Measurements from ENCODE around the gene MDH1B. TPM values are rescaled to one million over a fixed set of nuclear protein-coding genes. Genes with fewer than 3 reads are reported as not detected.

The MDH1B gene
- total RNA-seq, 1 donor from 2014 or later, result 3.3 TPM

DNA sequence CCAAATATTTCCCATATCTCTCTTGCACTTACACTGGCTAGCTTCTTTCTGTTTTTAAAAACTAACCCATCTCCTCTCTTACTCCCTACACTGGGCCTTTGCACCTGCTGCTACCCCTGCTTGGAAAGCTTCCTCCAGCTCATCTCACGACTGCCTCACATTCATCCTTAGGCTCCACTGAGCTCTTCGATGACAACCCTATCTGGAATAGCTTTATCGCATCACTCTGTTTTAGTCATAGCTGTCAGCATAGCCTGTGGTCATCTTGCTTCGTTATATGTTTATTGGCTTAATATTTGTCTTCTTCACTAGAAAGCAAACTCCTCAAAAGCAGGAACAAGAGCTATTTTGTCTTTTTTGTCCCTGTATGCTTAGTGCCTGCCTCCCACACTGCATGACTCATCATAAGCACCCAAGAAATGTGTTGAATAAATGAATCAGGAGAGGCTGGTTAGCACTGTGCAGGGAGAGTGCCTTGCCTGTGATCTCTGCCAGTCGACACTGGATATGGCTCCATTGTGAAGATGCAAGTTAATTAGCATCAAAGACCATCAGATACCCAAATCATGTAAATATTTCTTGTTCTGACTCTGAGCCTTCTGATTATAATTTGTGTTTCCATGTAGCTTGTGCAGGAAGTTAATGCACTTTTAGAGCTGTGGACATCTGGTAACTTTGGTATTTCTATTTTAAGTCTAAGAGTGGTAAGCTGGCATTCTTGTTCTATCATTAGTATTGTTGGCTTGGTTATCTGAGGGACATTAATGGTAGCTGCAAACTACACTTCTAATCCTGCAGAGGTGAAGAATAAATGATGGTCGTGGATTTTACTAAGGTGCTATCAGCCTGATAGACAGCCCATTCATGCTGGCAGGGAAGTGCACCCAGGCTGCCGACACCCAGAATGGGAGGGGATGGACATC lies 36.6 kb downstream of the MDH1B start:
- H3K9me3 ChIP-seq, result no peaks in the 10 kb centered on the region
- no peak overlapping the region for H3K27ac ChIP-seq
- TF ChIP-seq, protein P1, sequence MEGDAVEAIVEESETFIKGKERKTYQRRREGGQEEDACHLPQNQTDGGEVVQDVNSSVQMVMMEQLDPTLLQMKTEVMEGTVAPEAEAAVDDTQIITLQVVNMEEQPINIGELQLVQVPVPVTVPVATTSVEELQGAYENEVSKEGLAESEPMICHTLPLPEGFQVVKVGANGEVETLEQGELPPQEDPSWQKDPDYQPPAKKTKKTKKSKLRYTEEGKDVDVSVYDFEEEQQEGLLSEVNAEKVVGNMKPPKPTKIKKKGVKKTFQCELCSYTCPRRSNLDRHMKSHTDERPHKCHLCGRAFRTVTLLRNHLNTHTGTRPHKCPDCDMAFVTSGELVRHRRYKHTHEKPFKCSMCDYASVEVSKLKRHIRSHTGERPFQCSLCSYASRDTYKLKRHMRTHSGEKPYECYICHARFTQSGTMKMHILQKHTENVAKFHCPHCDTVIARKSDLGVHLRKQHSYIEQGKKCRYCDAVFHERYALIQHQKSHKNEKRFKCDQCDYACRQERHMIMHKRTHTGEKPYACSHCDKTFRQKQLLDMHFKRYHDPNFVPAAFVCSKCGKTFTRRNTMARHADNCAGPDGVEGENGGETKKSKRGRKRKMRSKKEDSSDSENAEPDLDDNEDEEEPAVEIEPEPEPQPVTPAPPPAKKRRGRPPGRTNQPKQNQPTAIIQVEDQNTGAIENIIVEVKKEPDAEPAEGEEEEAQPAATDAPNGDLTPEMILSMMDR (IDR thresholded peaks at IDR 0.05), result no peak
- H3K4me3 ChIP-seq, result no peak overlapping the region
- no peaks in the 10 kb centered on the region for H3K27me3 ChIP-seq (ENCODE audit: low read depth)
- intact Hi-C loops (cut with DNase I), result no loop called here
- DNase-seq, result no peak
- H3K36me3 ChIP-seq, result no peaks in the 10 kb centered on the region
- ATAC-seq, result no peak
- H3K4me1 ChIP-seq, result no peaks in the 10 kb centered on the region

DNA sequence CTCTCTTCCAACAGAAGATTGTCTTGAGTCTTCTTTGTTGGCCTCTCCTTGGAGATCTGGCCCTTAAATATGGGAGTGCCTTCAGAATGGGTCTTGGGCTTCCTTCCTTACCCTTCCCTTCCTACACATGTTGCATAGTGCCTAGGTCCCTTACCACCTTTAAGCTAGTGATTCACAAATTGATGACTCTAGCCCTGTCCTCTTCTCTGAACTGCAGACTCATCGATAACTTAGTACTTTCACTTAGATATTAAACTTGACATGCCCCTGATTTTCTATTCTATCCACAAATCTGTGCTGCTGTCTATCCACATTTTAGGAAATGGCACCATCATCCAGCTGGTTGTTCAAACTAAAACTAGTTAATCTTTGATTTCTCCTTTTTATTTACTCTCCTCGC lies 37.8 kb downstream of the MDH1B start:
- no peaks in the 10 kb centered on the region for H3K9me3 ChIP-seq
- intact Hi-C loops (cut with DNase I), result no loop called here

DNA sequence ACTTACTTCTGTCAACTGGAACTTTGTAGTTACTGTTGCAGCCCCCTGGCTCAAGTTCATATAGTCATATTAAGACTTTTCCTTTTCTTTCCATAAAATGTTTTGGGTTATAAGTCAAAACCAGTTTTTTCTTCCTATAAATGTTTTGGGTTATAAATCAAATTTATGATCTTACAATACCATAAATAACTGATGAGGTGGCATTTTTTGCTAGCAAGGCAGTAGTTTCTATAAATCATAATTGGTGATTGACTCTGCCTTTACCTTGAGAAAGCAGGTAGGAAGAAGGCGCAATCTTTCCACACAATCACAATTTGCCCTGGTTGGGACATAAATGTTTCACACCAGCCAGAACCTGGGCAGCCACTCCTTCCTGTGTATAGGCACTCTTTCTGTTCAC lies 41.8 kb downstream of the MDH1B start:
- ATAC-seq (no peak), DNase-seq (no peak)
- intact Hi-C loops (cut with DNase I), result no loop called here
- TF ChIP-seq, protein P1 (IDR thresholded peaks at IDR 0.05), result no peak
- H3K27me3 ChIP-seq (ENCODE audit: low read depth), result no peaks in the 10 kb centered on the region
- no peaks in the 10 kb centered on the region for H3K36me3 ChIP-seq
- no peaks in the 10 kb centered on the region for H3K4me1 ChIP-seq
- no peak overlapping the region for H3K27ac ChIP-seq
- no peaks in the 10 kb centered on the region for H3K9me3 ChIP-seq
- no peak overlapping the region for H3K4me3 ChIP-seq

More for the DNA sequence above, 37.8 kb downstream of the MDH1B start:
- ATAC-seq (no peak), DNase-seq (no peak)
- Histone ChIP-seq H3K27me3 (ENCODE audit: low read depth) (no peaks in the 10 kb centered on the region), H3K4me1 (no peaks in the 10 kb centered on the region), H3K36me3 (no peaks in the 10 kb centered on the region), H3K27ac (no peak overlapping the region), H3K4me3 (no peak overlapping the region)
- TF ChIP-seq, protein P1 (IDR thresholded peaks at IDR 0.05), result no peak

DNA sequence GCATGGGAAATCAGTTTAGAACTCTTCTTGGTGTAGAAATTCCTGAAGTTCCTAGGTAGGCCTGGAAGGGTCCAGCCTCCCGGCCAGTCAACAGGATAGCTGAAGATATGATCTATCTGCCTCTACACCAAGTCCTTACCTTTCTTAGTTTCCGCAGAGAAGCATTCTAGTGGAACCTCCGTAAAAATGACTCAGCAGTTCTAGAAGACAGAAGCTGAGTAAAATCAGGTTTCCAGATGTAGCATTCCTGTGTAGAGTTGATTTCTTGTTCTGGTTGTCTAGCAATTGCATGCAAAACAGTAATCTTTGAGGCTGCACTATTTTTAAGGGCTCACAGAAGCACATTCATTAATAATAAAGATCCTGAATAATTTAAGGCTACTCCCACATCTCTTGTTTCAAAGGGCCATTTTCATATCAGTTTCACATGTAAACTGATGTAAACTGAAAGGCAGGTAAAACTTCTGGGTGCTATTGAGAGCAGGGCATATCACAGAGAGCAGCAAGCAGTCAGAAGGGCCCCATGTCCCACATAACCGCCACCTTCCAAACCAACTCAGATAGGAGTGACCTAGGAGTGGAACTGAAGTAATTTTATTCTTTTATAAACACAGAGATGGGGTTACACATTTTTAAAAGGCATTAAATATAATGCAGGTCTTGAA lies 43.7 kb downstream of the MDH1B start:
- DNase-seq, result no peak
- no peaks in the 10 kb centered on the region for H3K36me3 ChIP-seq
- ATAC-seq, result no peak
- H3K9me3 ChIP-seq, result no peaks in the 10 kb centered on the region
- H3K27ac ChIP-seq, result no peak overlapping the region
- H3K4me1 ChIP-seq, result no peaks in the 10 kb centered on the region
- no peak overlapping the region for H3K4me3 ChIP-seq
- intact Hi-C loops (cut with DNase I), result no loop called here
- no peaks in the 10 kb centered on the region for H3K27me3 ChIP-seq (ENCODE audit: low read depth)
- TF ChIP-seq, protein P1 (IDR thresholded peaks at IDR 0.05), result no peak

DNA sequence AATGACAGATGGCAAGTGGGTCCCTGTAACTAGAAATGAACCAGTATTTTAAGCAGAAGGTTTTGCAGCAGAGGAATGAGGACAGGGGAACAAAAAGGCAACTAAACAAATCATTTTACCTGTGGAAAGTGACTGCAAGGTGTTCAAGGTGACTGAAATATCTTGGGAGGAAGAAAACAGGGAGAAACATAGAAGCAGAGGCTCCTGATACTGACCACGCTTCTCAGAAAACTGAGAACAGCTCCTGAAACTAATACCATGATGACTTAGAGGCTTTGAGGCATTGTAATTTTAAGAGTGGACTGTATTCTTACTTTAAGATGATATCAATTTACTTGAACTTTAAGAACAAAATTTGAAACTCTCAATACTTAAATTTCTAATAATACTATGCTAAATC lies 46.8 kb downstream of the MDH1B start, which contains the start of gene DYTN:
Gene DYTN, minus strand, starts transcription at position 101 of the 400 bp plus-strand sequence. CDS start 117 bp downstream, outside the sequence.
- Histone ChIP-seq H3K27ac (no peak within 1 kb of the TSS), H3K36me3 (no peaks in the 10 kb centered on the region), H3K4me3 (no peak within 1 kb of the TSS), H3K27me3 (ENCODE audit: low read depth) (no peaks in the 10 kb centered on the region), H3K9me3 (no peaks in the 10 kb centered on the region), H3K4me1 (no peaks in the 10 kb centered on the region)
- ATAC-seq (no peak), DNase-seq (no peak)
- TF ChIP-seq, protein P1 (IDR thresholded peaks at IDR 0.05), result no peak
- intact Hi-C loops (cut with DNase I), result no loop called here
